GM23248 (cell line): ENCODE measurements around the gene LRP4.

Source experiments
- EZH2 ChIP-seq: fragments of 200-600 bp; sonication (generic); IDR thresholded peaks from 2 replicates; pipeline ENCODE4 v1.6.1; 2018; ENCODE audit warnings: antibody characterized with exemption, mild to moderate bottlenecking; ENCODE audit not compliant: insufficient read depth, poor library complexity, severe bottlenecking
- EZH2phosphoT487 ChIP-seq: fragments of 200-600 bp; sonication (generic); IDR thresholded peaks from 2 replicates; pipeline ENCODE4 v1.6.1; 2018; ENCODE audit warnings: antibody characterized with exemption, moderate library complexity, mild to moderate bottlenecking, low read depth; ENCODE audit not compliant: insufficient read depth

GRCh38 chr11:46889689-46890475 is 28.5 kb downstream of the LRP4 start:
- no peak for TF ChIP-seq EZH2
- no peak for TF ChIP-seq EZH2phosphoT487
